H1 (cell line): ENCODE measurements around the gene DNAH10.

Source experiments
- EZH2 ChIP-seq: fragments of 200-600 bp; sonication (generic); IDR thresholded peaks from 2 replicates; pipeline ENCODE4 v1.7.1; 2012; ENCODE audit warnings: low read depth, mild to moderate bottlenecking, moderate library complexity, low read length, inconsistent platforms; ENCODE audit not compliant: severe bottlenecking
- NRF1 ChIP-seq: IDR thresholded peaks from 2 replicates; pipeline ENCODE4 v1.6.1; 2011; ENCODE audit warnings: mild to moderate bottlenecking, low read depth, low read length, improper control_type of control experiment
- POLR2A ChIP-seq, 2 experiments: IDR thresholded peaks; 1 replicate in 1 of 2; 2 replicates in 1 of 2; pipeline ENCODE4 v1.6.1; 2011; ENCODE audit warnings: low read depth in 2 of 2, low read length in 2 of 2, mild to moderate bottlenecking in 2 of 2; ENCODE audit errors: control extremely low read depth in 1 of 2
- POLR2AphosphoS5 ChIP-seq: IDR thresholded peaks from 2 replicates; pipeline ENCODE4 v1.6.1; 2011; ENCODE audit warnings: low read depth, low read length
- SIN3A ChIP-seq, 2 experiments: IDR thresholded peaks in 1 of 2; conservative IDR thresholded peaks in 1 of 2; 2 replicates each; pipeline ENCODE4 v1.6.1; 2011 to 2012; ENCODE audit warnings: low read length in 2 of 2, improper control_type of control experiment in 1 of 2, low read depth in 1 of 2, mild to moderate bottlenecking in 1 of 2
- SP2 ChIP-seq: IDR thresholded peaks from 2 replicates; pipeline ENCODE4 v1.6.1; 2012; ENCODE audit warnings: mild to moderate bottlenecking, low read length, inconsistent platforms
- YY1 ChIP-seq: IDR thresholded peaks from 2 replicates; pipeline ENCODE4 v1.6.1; 2011; ENCODE audit warnings: low read depth, mild to moderate bottlenecking, low read length
- TF ChIP-seq, protein P1 (sequence below), 3 experiments: IDR thresholded peaks; 1 replicate in 2 of 3; 2 replicates in 1 of 3; pipeline versions ENCODE4 v1.5.1 to v1.6.1; 2011; ENCODE audit warnings: low read length in 3 of 3, mild to moderate bottlenecking in 3 of 3, inconsistent platforms in 2 of 3, low read depth in 1 of 3, moderate library complexity in 1 of 3; ENCODE audit not compliant: insufficient read depth in 1 of 3; ENCODE audit errors: control extremely low read depth in 1 of 3

DNA sequence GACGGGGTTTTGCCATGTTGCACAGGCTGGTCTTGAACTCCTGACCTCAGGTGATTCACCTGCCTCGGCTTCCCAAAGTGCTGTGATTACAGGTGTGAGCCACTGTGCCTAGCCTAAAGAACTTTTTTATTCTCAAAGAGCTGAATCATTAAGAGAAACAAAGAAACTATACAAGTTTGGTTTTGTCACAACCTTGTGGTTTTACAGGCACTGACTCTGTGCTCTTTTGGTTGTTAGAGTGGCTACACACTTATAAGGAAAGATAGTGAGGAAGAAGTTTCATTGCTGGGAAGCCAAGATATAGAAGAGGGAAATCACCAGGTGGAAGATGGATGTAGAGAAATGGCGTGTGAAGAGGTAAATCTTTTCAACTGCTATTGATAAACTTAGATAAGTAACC, 10.1 kb upstream of the DNAH10 start:
- no peak for TF ChIP-seq YY1
- no peak for TF ChIP-seq POLR2AphosphoS5
- no peak for TF ChIP-seq POLR2A (IDR thresholded peaks at IDR 0.05; ENCODE audit: control extremely low read depth in 1 of 2, low read depth in 2 of 2, low read length in 2 of 2)
- TF ChIP-seq, protein P1, sequence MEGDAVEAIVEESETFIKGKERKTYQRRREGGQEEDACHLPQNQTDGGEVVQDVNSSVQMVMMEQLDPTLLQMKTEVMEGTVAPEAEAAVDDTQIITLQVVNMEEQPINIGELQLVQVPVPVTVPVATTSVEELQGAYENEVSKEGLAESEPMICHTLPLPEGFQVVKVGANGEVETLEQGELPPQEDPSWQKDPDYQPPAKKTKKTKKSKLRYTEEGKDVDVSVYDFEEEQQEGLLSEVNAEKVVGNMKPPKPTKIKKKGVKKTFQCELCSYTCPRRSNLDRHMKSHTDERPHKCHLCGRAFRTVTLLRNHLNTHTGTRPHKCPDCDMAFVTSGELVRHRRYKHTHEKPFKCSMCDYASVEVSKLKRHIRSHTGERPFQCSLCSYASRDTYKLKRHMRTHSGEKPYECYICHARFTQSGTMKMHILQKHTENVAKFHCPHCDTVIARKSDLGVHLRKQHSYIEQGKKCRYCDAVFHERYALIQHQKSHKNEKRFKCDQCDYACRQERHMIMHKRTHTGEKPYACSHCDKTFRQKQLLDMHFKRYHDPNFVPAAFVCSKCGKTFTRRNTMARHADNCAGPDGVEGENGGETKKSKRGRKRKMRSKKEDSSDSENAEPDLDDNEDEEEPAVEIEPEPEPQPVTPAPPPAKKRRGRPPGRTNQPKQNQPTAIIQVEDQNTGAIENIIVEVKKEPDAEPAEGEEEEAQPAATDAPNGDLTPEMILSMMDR (IDR thresholded peaks at IDR 0.05; ENCODE audit: control extremely low read depth in 1 of 3, insufficient read depth in 1 of 3, low read depth in 1 of 3, low read length in 3 of 3) = no peak
- no peak for TF ChIP-seq SIN3A (conservative IDR thresholded peaks at IDR 0.05 in 1 of 2, IDR thresholded peaks at IDR 0.05 in 1 of 2; ENCODE audit: low read depth in 1 of 2, low read length in 2 of 2)
- no peak for TF ChIP-seq EZH2
- no peak for TF ChIP-seq SP2
- no peak for TF ChIP-seq NRF1
